ENCODE measurements around the gene FREM1.

FREM1 gene

DNA sequence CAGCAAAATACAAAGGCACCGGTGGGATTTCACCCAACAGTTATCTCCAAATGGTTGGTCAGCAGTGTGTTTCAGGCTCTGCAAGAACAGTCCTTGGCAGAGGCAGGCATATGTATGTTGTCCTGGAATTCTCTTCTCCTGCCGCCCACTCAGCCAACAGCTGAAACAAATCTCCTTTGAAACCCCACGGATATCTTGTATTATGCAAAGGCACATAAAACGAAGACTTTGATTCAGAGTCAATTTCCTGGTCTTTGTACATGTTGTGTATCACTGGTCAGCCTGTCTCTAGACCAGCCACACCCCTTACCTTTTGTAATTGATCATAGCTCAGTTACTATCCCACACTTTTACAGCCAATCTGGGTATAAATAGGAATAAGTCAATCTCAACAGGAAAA lies 29.2 kb downstream of the FREM1 start:
- DNase-seq (ENCODE audit: low spot score): no peak

GRCh38 chr9:14870090-14870489 lies 40.1 kb downstream of the FREM1 start:
- no peak for DNase-seq (ENCODE audit: low spot score)

- no peak for DNase-seq (ENCODE audit: low spot score)
Observed at GRCh38 chr9:14869671-14870070, 40.6 kb downstream of the FREM1 start.

GRCh38 chr9:14868772-14869583 lies 41.2 kb downstream of the FREM1 start:
- DNase-seq (ENCODE audit: low spot score): peak; percentile 20

- DNase-seq (ENCODE audit: low spot score): no peak
Observed at GRCh38 chr9:14868418-14868771, 41.8 kb downstream of the FREM1 start.

DNA sequence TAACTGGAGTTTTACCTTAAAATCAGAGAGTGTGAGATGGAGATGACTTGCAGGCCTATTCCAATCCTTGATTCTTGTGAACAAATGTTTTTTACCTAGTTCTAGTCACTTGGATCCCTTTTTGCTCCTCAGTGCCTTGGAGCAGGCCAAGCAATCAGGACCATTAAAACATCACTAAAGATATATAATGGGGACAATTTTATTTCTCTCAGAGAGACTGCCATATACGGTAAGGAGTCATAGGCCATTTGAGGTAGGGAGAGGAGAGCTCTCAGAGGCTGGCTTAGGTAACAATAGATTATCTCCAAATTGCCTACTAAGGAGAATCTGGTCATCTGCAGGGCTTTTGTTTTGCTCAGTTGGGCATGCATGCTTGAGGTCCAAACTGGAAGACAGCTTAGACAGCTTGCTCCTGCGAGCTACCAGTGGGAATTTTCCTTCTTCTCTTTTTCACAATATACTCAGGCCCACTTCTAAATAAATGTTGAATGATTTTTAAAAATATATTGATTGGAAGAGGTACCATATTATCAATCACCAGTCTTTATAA lies 44.0 kb downstream of the FREM1 start:
- no peak for DNase-seq (ENCODE audit: low spot score)

DNA sequence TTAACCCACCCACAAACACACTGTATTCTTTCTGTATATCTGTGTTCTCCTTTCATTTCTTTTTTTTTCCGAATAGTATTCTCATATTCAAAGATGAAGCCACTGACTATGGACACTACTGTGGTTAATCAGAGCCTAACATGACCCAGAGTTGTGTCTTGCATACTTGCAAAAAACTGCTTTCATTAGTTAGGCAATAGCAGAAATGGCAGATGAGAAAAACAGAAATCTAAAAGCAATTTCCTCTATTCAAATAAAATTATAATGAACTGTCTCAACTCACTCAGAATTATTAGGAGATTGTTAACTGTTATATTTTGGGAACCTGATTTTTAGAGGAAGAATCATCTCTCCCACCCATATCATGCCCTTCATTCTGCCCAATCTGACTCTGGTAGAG lies 45.9 kb downstream of the FREM1 start:
- no peak for DNase-seq (ENCODE audit: low spot score)

GRCh38 chr9:14863402-14863801 lies 46.8 kb downstream of the FREM1 start:
- no peak for DNase-seq (ENCODE audit: low spot score)

- DNase-seq (ENCODE audit: low spot score): no peak
Observed at GRCh38 chr9:14857449-14858305, 52.6 kb downstream of the FREM1 start.

- no peak for DNase-seq (ENCODE audit: low spot score)
Observed at GRCh38 chr9:14849851-14850250, 60.4 kb downstream of the FREM1 start.

GRCh38 chr9:14849296-14849695 lies 60.9 kb downstream of the FREM1 start:
- DNase-seq (ENCODE audit: low spot score): no peak

DNA sequence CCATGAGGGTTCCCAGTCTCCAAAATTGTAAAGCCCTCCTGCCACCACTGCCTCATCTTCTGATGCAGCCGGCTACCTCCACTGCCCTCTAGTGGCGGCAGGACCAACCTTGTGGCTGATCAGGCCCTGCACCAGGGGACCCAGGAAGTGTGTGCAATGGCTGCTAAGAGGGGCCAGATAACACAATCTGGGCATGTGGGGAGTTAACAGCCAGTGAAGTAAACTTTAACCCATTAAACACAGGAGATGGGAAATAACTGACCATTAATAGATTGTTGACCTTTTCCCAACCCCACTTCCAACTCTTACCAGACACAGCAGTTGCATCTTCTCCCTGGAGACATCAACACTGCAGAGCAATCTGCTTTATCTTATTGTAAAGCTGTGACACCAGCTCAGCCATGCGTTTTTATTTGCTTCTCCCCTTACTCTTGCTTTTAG lies 63.3 kb downstream of the FREM1 start:
- peak; percentile 18 for DNase-seq (ENCODE audit: low spot score)

- DNase-seq (ENCODE audit: low spot score): no peak
Observed at GRCh38 chr9:14843163-14843562, 67.1 kb downstream of the FREM1 start.

- no peak for DNase-seq (ENCODE audit: low spot score)
Observed at GRCh38 chr9:14842269-14842668, 68.0 kb downstream of the FREM1 start.

- DNase-seq (ENCODE audit: low spot score): no peak
Observed at GRCh38 chr9:14838701-14839100, 71.5 kb downstream of the FREM1 start.

DNA sequence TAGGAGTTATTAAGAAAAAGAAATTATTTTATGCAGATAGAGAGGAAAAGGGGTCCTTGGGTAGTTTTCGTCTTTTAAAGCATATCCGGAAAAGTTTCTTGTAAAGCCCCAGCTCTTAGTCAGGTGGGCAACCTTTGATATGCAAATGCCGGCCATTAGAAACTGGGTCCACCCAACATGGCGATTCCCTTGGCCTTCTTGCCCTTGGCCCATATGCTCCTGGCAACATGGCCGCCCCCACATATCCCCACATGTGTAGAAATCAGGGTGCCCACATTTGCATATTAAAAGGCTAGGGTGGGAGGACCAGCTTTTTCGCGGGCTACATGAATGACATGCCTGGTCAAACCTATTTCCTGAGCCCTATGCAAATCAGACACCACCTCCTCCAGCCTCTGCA lies 73.3 kb downstream of the FREM1 start:
- DNase-seq (ENCODE audit: low spot score): no peak

GRCh38 chr9:14831661-14832060 lies 78.6 kb downstream of the FREM1 start:
- DNase-seq (ENCODE audit: low spot score): no peak

DNA sequence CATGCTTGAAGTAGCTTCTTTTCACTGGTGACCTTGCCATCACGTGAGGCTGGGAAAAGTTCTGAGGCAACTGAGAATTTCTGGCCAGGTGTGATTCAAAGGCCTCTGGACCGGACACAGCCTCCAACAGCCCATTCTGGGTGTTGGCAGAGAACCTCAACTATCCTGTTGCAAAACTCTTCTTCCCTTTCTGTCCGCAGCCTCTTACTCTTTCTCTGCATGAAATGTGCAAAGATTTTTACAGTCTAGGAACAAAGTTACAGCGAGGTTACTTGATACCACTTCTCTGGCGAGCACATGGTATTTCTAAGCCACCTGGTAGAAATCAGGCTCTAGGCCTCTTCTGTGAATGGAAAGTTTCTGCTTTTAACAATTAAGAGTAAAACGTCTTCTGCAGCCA lies 79.2 kb downstream of the FREM1 start:
- no peak for DNase-seq (ENCODE audit: low spot score)

DNA sequence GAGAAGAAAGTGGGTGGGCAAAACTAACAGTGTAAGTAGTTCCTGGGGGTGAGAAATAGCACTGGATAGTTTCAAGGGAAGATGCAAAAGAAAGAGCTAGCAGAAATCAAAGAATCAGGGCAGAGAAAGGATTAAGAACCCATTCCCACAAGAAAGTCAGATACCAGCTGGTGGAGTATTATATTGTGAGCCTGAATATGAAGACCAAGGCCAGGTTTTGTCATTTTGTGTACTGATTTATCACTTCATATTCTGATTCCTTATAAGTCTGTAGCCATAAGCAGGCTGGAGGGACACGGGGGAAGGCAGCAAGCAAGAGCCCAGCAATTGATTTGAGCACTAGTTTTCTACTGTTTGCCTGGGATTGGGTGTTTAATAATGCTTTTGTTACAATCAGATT lies 80.2 kb downstream of the FREM1 start:
- no peak for DNase-seq (ENCODE audit: low spot score)

- DNase-seq (ENCODE audit: low spot score): no peak
Observed at GRCh38 chr9:14829204-14829603, 81.0 kb downstream of the FREM1 start.

DNA sequence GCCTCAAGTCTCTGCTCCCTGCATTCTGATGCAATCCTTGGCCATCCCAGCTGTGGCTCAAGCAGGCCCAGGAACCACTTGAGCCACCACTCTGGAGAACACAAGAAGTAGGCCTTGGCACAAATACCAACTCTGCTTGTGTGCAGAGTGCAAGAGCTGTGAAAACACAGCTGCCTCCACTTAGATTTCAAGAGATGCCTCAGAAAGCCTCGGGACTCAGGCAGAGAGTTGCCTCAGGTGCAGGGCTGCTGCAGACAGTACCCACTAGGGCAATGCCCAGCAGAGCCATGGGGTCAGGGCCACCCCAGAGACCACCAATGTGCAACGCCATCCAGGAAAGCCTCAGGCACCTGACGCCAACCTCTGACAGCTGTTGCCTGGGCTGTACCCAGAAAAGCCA lies 82.4 kb downstream of the FREM1 start:
- no peak for DNase-seq (ENCODE audit: low spot score)

DNA sequence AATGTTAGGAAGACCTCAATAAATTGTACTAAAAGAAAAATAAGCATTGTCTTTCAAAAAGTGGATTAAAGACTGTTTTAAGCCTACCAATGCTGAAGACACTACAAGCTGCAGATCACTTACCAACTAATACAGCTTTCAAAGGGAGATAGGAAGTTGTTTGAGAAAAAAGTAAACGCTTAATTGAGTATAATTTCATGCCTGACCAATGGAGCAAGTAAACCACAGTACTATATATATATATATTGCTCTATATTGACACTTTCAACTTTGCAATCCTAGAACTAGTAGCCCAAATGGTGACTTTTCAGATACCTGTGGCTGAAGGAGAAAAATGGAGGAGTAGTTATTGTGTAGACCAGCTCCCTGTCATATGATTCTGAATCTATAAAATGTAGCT lies 85.7 kb downstream of the FREM1 start:
- DNase-seq (ENCODE audit: low spot score): no peak

- no peak for DNase-seq (ENCODE audit: low spot score)
Observed at GRCh38 chr9:14823800-14824199, 86.4 kb downstream of the FREM1 start.

Data from SW480 (cell line).